GM23248 (cell line): ENCODE measurements around the gene CRYBB1. TPM values are rescaled to one million over a fixed set of nuclear protein-coding genes. Genes with fewer than 3 reads are reported as not detected.

ENCODE experiments used
- DNase-seq: peaks from one replicate; pipeline ENCODE4 v3.0.0-alpha.2; 2015
- H2AFZ ChIP-seq: fragments of 200-600 bp; sonication (generic); 2 replicates; pipeline ENCODE4 v1.6.1; 2016; ENCODE audit warnings: antibody characterized with exemption
- H3F3A ChIP-seq: fragments of 200-600 bp; sonication (generic); 2 replicates; pipeline ENCODE4 v1.6.1; 2016; ENCODE audit warnings: mild to moderate bottlenecking, antibody characterized with exemption, mixed run types; ENCODE audit not compliant: insufficient read depth
- H3K27ac ChIP-seq: fragments of 200-600 bp; sonication (generic); 2 replicates; pipeline ENCODE4 v1.5.1; 2016; ENCODE audit warnings: mild to moderate bottlenecking
- H3K27me3 ChIP-seq: fragments of 200-600 bp; sonication (generic); replicated peaks from 2 replicates; pipeline ENCODE4 v1.6.1; 2016; ENCODE audit warnings: mild to moderate bottlenecking; ENCODE audit not compliant: insufficient read depth
- H3K36me3 ChIP-seq: fragments of 200-600 bp; sonication (generic); 2 replicates; pipeline ENCODE4 v1.6.1; 2016; ENCODE audit warnings: low read depth, mild to moderate bottlenecking
- H3K4me1 ChIP-seq: fragments of 200-600 bp; sonication (generic); 2 replicates; pipeline ENCODE4 v1.6.1; 2016; ENCODE audit warnings: mild to moderate bottlenecking; ENCODE audit not compliant: insufficient read depth
- H3K4me2 ChIP-seq: fragments of 200-600 bp; sonication (generic); one replicate; pipeline ENCODE4 v1.6.1; 2016; ENCODE audit warnings: mild to moderate bottlenecking; ENCODE audit not compliant: unreplicated experiment
- H3K4me3 ChIP-seq: fragments of 200-600 bp; sonication (generic); 2 replicates; pipeline ENCODE4 v1.5.1; 2016; ENCODE audit warnings: mild to moderate bottlenecking
- H3K79me2 ChIP-seq: fragments of 200-600 bp; sonication (generic); 2 replicates; pipeline ENCODE4 v1.6.1; 2016; ENCODE audit warnings: mild to moderate bottlenecking; ENCODE audit not compliant: insufficient read depth
- H3K9ac ChIP-seq: fragments of 200-600 bp; sonication (generic); 2 replicates; pipeline ENCODE4 v1.6.1; 2016; ENCODE audit warnings: mild to moderate bottlenecking
- H3K9me2 ChIP-seq: fragments of 200-600 bp; sonication (generic); 2 replicates; pipeline ENCODE4 v1.6.1; 2016; ENCODE audit warnings: mixed run types, mild to moderate bottlenecking, moderate library complexity; ENCODE audit not compliant: insufficient read depth
- H3K9me3 ChIP-seq: fragments of 200-600 bp; sonication (generic); one replicate; pipeline ENCODE4 v1.6.1; 2017; ENCODE audit warnings: low read depth
- H4K20me1 ChIP-seq: fragments of 200-600 bp; sonication (generic); 2 replicates; pipeline ENCODE4 v1.6.0; 2016; ENCODE audit not compliant: insufficient read depth
- EZH2 ChIP-seq: fragments of 200-600 bp; sonication (generic); IDR thresholded peaks from 2 replicates; pipeline ENCODE4 v1.6.1; 2018; ENCODE audit warnings: antibody characterized with exemption, mild to moderate bottlenecking; ENCODE audit not compliant: insufficient read depth, poor library complexity, severe bottlenecking
- EZH2phosphoT487 ChIP-seq: fragments of 200-600 bp; sonication (generic); IDR thresholded peaks from 2 replicates; pipeline ENCODE4 v1.6.1; 2018; ENCODE audit warnings: antibody characterized with exemption, moderate library complexity, mild to moderate bottlenecking, low read depth; ENCODE audit not compliant: insufficient read depth
- WGBS, 2 experiments: methylation state at CpG; one replicate each; pipeline ENCODE4 v1.1.6; 2015 to 2017; ENCODE audit warnings: low lambda C conversion rate in 2 of 2, low coverage in 1 of 2; ENCODE audit errors: missing lambda C conversion rate in 2 of 2; 5-methylcytosine and 5-hydroxymethylcytosine counted together
- in situ Hi-C: fragments of 300-500 bp; cut with MboI; formaldehyde crosslinking; loops from 2 replicates; pipeline ENCODE4 v1.15.0; 2020
- polyA plus RNA-seq: library from polyadenylated mRNA; unstranded; fragments of >200 nt; fragmentation: Nextera tagmentation; extraction: Ambion mirVana; gene quantifications from 2 replicates; pipeline ENCODE4 v1.2.1, GENCODE V29; 2016
- total RNA-seq: library from RNA; depleted of rRNA; stranded (reverse); fragments of >200 nt; shearing (Covaris generic); gene quantifications from 2 replicates; pipeline ENCODE4 v1.2.3, GENCODE V29; 2014

The CRYBB1 gene
- total and polyA plus RNA-seq, 2 experiments from 2014 or later, result not detected

DNA sequence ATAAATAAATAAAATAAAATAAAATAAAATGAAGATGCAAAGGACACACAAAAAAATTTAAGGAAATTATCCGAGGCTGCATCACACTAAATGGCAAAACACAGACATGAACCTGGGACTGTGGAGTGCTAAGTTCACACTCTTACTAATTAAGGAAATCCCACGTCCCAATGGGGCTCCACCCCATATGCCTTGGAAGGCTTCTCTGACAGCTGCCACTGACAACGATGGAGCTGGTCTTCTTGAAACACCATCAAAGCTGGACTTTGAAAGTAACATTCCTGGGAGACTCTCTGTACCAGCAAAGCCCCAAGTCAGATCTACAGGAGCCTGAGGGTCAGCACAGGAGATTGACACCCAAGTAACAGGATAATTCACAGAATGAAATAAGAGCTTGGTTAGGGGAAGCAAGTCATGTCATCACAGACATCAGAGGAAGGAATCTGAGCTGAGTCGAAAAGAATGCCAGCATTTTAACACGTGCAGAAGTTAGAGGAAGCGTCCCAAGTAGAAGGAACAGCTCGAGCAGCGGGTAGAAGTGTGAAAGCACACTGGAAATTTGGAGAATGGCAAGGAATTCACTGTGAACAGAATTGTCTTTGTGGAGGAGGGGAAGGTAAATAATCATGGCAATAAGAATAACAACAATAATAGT is 41.7 kb downstream of the CRYBB1 start:
- DNase-seq, result no peak
- Histone ChIP-seq H3K36me3 (0 out of 2 replicates have a peak, but pooled peaks cover 3% of the 10 kb centered on the region), H3F3A (no peaks in the 10 kb centered on the region), H3K79me2 (peaks cover 84% of the 10 kb centered on the region), H3K4me1 (no peaks in the 10 kb centered on the region), H3K4me2 (no peak overlapping the region), H3K9me2 (no peaks in the 10 kb centered on the region), H3K4me3 (no peak overlapping the region), H4K20me1 (no peaks in the 10 kb centered on the region; the same call in 1 of the 2 replicates), H2AFZ (no peak overlapping the region), H3K27ac (no peak overlapping the region), H3K27me3 (no peaks in the 10 kb centered on the region), H3K9ac (no peak overlapping the region), H3K9me3 (no peaks in the 10 kb centered on the region)
- in situ Hi-C loops, result no loop called here
- no peak for TF ChIP-seq EZH2
- no peak for TF ChIP-seq EZH2phosphoT487
- 38 to 54% methylated on average over 8 of the region's 8 CpGs for WGBS, 2 experiments

GRCh38 chr22:26574001-26574723 is 43.7 kb downstream of the CRYBB1 start:
- H3K4me3 ChIP-seq, result no peak overlapping the region
- H3K4me2 ChIP-seq, result no peak overlapping the region
- peaks cover 79% of the 10 kb centered on the region for H3K79me2 ChIP-seq
- H3K4me1 ChIP-seq, result no peaks in the 10 kb centered on the region
- H3K36me3 ChIP-seq, result 0 out of 2 replicates have a peak, but pooled peaks cover 3% of the 10 kb centered on the region
- no peaks in the 10 kb centered on the region for H3K9me2 ChIP-seq
- in situ Hi-C loops, result no loop called here
- no peak overlapping the region for H3K9ac ChIP-seq
- WGBS, 2 experiments, result 95 to 97% methylated on average over 7 of the region's 7 CpGs
- no peaks in the 10 kb centered on the region for H3F3A ChIP-seq
- no peak overlapping the region for H3K27ac ChIP-seq
- TF ChIP-seq EZH2phosphoT487, result no peak
- no peak for TF ChIP-seq EZH2
- no peaks in the 10 kb centered on the region for H3K9me3 ChIP-seq
- DNase-seq, result no peak
- H4K20me1 ChIP-seq, result no peaks in the 10 kb centered on the region; the same call in 1 of the 2 replicates
- H3K27me3 ChIP-seq, result no peaks in the 10 kb centered on the region
- H2AFZ ChIP-seq, result no peak overlapping the region

- WGBS, 2 experiments, result 88 to 93% methylated on average over 9 to 10 of the region's 10 CpGs
- no peaks in the 10 kb centered on the region for H3K27me3 ChIP-seq
- no peak for DNase-seq
- H3K4me3 ChIP-seq, result no peak overlapping the region
- H3K9me3 ChIP-seq, result no peaks in the 10 kb centered on the region
- no peaks in the 10 kb centered on the region; the same call in 1 of the 2 replicates for H4K20me1 ChIP-seq
- in situ Hi-C loops, result no loop called here
- H3K4me2 ChIP-seq, result no peak overlapping the region
- 0 out of 2 replicates have a peak, but pooled peaks cover 3% of the 10 kb centered on the region for H3K36me3 ChIP-seq
- TF ChIP-seq EZH2phosphoT487 (no peak), EZH2 (no peak)
- H3K9me2 ChIP-seq, result no peaks in the 10 kb centered on the region
- peaks cover 74% of the 10 kb centered on the region for H3K79me2 ChIP-seq
- no peaks in the 10 kb centered on the region for H3F3A ChIP-seq
- H3K9ac ChIP-seq, result no peak overlapping the region
- H2AFZ ChIP-seq, result no peak overlapping the region
- H3K4me1 ChIP-seq, result no peaks in the 10 kb centered on the region
- H3K27ac ChIP-seq, result no peak overlapping the region
These were observed 44.7 kb downstream of the CRYBB1 start for GRCh38 chr22:26573026-26573662.

GRCh38 chr22:26570864-26571525 is 46.8 kb downstream of the CRYBB1 start:
- H3K36me3 ChIP-seq, result 0 out of 2 replicates have a peak, but pooled peaks cover 3% of the 10 kb centered on the region
- no peaks in the 10 kb centered on the region for H3K9me2 ChIP-seq
- no peak overlapping the region for H2AFZ ChIP-seq
- H3K9me3 ChIP-seq, result no peaks in the 10 kb centered on the region
- no peak for DNase-seq
- no peak overlapping the region for H3K4me2 ChIP-seq
- no peaks in the 10 kb centered on the region for H3K4me1 ChIP-seq
- TF ChIP-seq EZH2phosphoT487 (no peak), EZH2 (no peak)
- H3K79me2 ChIP-seq, result peaks cover 82% of the 10 kb centered on the region
- H3K9ac ChIP-seq, result no peak overlapping the region
- H3K27ac ChIP-seq, result no peak overlapping the region
- 93 to 95% methylated on average over 12 to 13 of the region's 13 CpGs for WGBS, 2 experiments
- H3K4me3 ChIP-seq, result no peak overlapping the region
- in situ Hi-C loops, result no loop called here
- no peaks in the 10 kb centered on the region; the same call in 1 of the 2 replicates for H4K20me1 ChIP-seq
- no peaks in the 10 kb centered on the region for H3F3A ChIP-seq
- H3K27me3 ChIP-seq, result no peaks in the 10 kb centered on the region
